ENCODE results near the gene NEUROD2.

- TF ChIP-seq PRDM1 (tag by site-specific recombination; IDR thresholded peaks at IDR 0.05) = no peak
- TF ChIP-seq YY1 (tag by site-specific recombination; IDR thresholded peaks at IDR 0.05) = no peak
- TF ChIP-seq, protein P1, sequence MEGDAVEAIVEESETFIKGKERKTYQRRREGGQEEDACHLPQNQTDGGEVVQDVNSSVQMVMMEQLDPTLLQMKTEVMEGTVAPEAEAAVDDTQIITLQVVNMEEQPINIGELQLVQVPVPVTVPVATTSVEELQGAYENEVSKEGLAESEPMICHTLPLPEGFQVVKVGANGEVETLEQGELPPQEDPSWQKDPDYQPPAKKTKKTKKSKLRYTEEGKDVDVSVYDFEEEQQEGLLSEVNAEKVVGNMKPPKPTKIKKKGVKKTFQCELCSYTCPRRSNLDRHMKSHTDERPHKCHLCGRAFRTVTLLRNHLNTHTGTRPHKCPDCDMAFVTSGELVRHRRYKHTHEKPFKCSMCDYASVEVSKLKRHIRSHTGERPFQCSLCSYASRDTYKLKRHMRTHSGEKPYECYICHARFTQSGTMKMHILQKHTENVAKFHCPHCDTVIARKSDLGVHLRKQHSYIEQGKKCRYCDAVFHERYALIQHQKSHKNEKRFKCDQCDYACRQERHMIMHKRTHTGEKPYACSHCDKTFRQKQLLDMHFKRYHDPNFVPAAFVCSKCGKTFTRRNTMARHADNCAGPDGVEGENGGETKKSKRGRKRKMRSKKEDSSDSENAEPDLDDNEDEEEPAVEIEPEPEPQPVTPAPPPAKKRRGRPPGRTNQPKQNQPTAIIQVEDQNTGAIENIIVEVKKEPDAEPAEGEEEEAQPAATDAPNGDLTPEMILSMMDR (tag by site-specific recombination; IDR thresholded peaks at IDR 0.05) = no peak
These were observed 3.8 kb upstream of the NEUROD2 start for GRCh38 chr17:39611401-39612112.

Data from HEK293 (cell line).